Head of caudate nucleus (tissue), 42 donors: ENCODE measurements around the gene TEX264.
A peak's percentile ranks its signal among the peaks of the same experiment; 100 is the strongest.

Source experiments
- DNase-seq, 42 donors: peaks; one replicate each; pipeline versions ENCODE4 v3.0.0 to v3.0.0-alpha.2; 2020 to 2021; ENCODE audit warnings: mixed read lengths in 7 of 42
- intact Hi-C: fragments of 100-400 bp; cut with DNase I; formaldehyde crosslinking; loops from one replicate; pipeline ENCODE4 v1.15.0; 2022

The TEX264 gene

GRCh38 chr3:51686056-51686455, 15.0 kb downstream of the TEX264 start:
- DNase-seq, result no peak
- intact Hi-C loops, result no loop called here

DNA sequence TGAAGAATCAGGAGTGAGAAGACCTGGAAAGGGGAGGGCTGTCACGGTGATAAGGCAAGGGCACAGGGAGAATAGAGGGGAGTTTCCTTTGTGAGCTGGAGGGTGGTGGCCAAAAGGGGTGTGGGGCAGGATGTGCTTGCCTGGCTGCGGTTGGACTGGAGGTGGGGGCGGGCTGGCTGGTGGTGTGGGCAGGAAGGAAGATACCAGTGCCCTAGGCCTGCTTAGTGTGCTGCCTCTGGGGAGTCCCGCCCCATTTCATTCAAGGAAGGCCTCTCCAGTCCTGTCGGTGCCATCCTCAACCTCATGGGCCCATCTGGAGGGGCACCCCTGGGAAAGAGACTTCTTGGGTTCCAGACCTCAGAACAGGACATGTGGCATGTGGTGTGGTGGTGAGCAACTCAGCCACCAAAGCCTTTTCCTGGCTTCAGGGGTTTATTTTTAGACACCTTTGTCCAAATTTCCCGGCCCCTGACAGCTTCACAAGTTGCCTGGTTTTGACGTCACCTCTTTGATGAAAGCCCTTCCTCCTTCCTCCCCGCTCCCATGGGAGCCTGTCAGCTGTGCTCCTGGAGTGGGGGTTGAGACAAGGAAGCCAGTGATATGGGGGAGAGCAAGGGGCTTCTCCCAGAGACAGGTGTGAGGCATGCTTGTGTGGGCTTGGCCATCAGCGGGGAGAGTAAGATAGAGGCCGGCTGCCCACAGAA, 15.6 kb downstream of the TEX264 start:
- intact Hi-C loops, result no loop called here
- no peak for DNase-seq

- no peak for DNase-seq
- intact Hi-C loops, result no loop called here
Observed at GRCh38 chr3:51687431-51688205, 16.6 kb downstream of the TEX264 start.

DNA sequence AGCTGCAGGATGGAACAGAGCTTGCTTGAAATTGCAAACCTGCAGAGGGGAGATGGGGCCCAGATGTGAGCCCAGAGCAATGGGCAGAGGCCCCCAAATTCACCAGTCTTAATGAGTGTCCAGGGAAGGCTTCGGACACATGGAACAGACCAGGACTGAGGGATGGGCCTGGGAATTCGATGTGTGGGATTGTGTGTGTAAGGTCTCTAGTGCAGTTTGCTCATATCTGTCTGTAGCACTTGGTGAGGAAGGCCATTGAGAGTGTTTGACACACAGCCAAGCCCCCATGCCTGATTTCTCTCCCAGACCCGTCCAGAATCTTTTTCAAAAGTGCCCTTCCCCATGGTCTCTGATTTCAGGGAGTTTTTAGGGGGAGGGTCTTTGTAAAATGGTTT, 17.2 kb downstream of the TEX264 start:
- intact Hi-C loops, result no loop called here
- no peak for DNase-seq

GRCh38 chr3:51691021-51691420, 20.0 kb downstream of the TEX264 start:
- no peak for DNase-seq
- intact Hi-C loops, result no loop called here

- no peak for DNase-seq
- intact Hi-C loops, result no loop called here
Observed at GRCh38 chr3:51691949-51692348, 20.9 kb downstream of the TEX264 start.

DNA sequence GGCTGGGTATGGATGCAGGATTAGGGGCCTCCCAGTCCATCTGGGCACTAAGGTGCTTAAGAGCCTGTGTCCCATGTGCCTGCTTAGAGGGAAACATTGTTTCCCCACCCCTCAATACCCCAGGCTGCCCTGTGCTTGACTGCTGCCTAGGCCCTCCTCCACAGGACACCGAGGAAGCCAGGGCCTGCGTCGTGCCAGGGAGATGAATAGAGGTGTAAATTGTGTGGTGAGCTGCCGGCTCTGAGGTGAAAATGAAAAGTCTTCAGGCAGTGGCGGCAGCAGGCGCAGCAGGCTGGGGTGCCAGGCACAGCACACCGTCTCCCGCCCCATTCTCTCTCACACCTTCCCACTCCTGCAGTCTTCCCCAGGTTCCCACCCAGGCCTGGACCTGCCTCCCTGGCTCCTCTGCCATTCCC, 21.9 kb downstream of the TEX264 start:
- DNase-seq, result no peak
- intact Hi-C loops, result no loop called here

- DNase-seq, result peak in 13 of 42 donors; percentile 23 to 59 (median 39)
- intact Hi-C loops, result no loop called here
Observed at GRCh38 chr3:51696954-51697353, 25.9 kb downstream of the TEX264 start.

DNA sequence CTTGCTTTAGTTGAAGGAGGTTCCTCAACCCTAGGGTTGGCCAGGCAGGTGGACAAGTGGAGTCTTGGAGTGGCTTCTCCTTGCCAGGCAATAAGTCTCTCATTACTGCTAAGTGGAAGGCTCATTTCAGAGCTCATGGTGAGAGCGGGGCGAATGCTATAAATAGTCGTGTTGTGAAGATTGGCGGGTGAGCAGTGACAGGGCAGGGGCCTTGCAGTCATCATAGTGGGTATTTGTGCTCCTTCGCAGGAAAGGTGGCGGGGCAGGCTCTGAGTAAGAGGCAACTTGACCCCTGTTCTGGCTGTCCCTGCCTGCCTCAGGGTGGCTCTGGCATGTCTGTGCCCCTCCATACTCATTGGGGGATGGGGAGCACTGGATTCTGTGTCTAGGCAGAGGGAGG, 27.2 kb downstream of the TEX264 start:
- intact Hi-C loops, result no loop called here

GRCh38 chr3:51700403-51700802, 29.4 kb downstream of the TEX264 start:
- intact Hi-C loops, result no loop called here
- no peak for DNase-seq

More for the DNA sequence above, 27.2 kb downstream of the TEX264 start:
- no peak for DNase-seq

DNA sequence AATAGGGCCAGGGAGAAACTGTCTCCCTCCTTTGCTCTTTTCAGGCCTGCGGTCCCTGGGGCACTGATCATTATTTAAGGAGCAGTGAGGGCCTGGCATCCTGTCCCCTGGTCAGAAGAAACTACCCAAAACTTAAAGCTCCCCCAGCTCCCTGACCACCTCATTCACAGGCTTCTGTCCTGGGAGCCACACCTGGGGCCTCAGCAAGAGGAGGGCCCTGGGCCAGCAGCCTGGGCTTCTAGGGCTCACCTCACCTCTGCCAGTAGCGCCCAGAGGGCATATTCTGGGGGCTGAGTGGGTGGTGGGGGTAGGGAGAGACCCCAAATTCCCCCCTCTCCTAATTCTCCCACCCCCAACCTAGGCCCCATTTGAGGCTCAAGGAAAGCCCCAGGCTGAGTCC, 31.1 kb downstream of the TEX264 start:
- DNase-seq, result no peak
- intact Hi-C loops, result no loop called here

DNA sequence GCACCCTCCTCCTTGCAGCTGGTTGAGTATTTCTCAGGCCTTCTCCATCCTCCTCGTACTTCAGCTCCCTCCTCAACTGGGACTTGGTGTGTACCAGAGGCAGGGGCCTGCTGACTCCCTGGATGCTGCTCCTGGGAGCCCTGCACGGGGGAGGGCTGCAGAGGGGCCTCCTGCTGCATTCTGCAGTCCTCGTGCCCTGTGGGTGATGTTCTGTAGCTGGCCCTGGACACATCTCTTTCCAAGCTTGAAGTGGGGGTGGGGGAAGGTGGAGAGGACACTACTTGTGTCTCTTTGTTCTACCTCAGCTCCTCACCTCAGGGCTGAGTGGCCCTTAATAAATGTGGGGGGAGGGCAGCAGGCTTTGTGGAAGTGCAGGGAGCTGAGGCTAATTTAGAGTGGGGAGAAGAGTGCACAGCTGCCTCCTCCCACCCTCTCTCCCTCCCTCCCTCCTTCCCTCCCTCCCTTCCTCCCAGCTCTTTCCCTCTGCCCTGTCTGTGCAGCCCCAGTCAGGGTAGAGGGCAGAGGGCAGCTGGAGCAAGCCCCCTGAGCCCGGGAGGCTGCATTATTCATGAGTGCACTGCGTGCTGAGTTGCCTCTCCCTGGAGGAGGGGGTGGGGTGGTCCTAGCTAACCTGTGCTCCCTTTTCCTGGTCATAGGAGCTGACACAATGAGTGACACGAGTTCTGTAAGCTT, 32.2 kb downstream of the TEX264 start:
- peak in 1 of 42 donors; percentile 2 for DNase-seq
- intact Hi-C loops, result no loop called here

DNA sequence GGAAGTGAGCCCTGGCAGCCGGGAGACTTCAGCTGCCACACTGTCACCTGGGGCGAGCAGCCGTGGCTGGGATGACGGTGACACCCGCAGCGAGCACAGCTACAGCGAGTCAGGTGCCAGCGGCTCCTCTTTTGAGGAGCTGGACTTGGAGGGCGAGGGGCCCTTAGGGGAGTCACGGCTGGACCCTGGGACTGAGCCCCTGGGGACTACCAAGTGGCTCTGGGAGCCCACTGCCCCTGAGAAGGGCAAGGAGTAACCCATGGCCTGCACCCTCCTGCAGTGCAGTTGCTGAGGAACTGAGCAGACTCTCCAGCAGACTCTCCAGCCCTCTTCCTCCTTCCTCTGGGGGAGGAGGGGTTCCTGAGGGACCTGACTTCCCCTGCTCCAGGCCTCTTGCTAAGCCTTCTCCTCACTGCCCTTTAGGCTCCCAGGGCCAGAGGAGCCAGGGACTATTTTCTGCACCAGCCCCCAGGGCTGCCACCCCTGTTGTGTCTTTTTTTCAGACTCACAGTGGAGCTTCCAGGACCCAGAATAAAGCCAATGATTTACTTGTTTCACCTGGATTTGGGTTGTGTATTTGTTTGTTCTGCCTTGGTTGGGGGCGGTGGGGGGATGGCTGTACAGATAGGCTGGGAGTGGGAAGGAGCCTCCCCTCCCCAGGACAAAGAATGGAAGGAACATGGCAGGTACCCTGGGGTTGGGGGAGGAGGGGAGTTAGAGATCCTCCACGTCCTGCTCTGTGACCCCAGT, 32.9 kb downstream of the TEX264 start:
- peak in 4 of 42 donors; percentile 7 to 35 (median 30) for DNase-seq
- intact Hi-C loops, result no loop called here

- peak in 41 of 42 donors; percentile 34 to 92 (median 67) for DNase-seq
- intact Hi-C loops, result no loop called here
Observed at GRCh38 chr3:51704511-51704950, 33.5 kb downstream of the TEX264 start.

GRCh38 chr3:51705276-51706020, 34.4 kb downstream of the TEX264 start:
- intact Hi-C loops, result no loop called here
- peak in 11 of 42 donors; percentile 5 to 53 (median 21) for DNase-seq

DNA sequence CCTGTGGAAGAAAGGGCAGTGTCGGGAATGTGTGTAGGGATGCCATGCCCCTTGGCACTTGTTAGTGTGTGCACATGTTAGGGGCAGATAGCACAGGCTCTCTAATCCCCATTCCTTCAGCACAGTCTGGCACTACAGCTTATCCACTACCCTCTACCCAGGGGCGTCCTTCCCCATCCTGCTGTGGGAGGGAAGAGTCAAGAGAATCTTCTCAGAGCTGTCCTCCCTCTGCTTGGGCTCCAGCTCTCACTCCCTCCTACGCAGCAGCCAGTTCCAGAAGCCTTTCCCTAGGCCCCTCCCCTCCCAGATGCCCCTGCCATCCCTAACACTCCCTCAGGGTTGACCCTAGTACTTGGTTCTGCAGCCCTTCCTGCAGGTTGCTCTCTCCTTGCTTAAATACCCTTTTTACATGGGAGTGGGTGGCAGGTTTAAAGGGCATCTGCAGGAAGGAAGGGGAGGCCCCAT, 35.0 kb downstream of the TEX264 start:
- peak in 7 of 42 donors; percentile 4 to 25 (median 7) for DNase-seq

DNA sequence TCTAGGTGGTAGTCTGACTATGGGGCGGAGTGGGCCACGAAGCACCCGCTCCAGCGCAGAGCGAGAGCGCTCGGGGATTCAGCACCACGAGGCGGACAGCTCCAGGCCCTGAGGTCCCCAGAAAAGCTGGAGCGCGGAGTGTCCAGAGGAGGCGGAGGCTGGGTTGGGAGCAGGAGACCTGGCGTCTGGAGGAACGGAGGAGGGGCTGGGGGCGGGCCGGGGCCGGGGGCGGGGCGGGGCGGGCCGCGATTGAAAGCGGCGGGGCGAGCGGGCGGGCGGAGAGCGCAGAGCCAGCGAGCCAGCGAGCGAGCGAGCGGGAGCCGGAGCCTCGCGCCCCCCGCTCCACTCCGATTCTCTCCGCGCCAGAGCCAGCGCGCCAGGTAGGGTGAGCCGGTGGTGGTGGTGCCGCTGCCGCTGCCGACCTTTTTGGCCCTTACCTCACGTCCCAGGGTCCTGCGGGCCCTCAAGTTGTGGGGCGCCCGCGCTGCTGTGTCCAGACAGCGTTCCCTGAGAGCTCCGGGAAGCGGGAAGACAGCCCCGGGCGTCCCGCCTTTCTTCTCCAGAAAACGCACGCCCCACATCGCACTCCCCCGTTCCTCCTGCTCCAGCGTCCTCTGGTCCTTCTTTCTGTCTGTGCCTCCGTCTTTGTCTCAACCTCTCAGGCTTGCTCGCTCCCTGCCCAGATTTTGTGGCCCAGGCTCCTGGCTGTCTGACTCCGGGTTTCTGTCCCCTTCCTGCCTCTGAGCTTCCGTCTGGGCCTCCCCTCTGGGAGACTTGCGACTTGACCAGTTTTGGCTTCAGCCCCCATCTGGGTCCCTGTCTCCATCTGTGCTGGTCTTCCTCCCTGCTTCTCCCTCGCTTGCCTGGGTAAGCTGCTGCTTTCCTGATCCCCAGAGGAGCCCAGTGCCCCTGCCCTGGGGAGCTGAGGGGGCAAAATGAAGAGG, 36.0 kb downstream of the TEX264 start, which contains the start of gene GRM2:
TSS of gene GRM2 (plus strand) at position 281 of the 944 bp plus-strand sequence. CDS start 1,916 bp downstream, outside the sequence.
- peak in 41 of 42 donors; percentile 10 to 83 (median 58) for DNase-seq
- intact Hi-C loops, result no loop called here

More for the DNA sequence above, 35.0 kb downstream of the TEX264 start:
- intact Hi-C loops, result no loop called here
